ENCODE results near the gene ALCAM.

GRCh38 chr3:105572501-105572900 is 205.8 kb downstream of the ALCAM start:
- TF ChIP-seq, protein P1, sequence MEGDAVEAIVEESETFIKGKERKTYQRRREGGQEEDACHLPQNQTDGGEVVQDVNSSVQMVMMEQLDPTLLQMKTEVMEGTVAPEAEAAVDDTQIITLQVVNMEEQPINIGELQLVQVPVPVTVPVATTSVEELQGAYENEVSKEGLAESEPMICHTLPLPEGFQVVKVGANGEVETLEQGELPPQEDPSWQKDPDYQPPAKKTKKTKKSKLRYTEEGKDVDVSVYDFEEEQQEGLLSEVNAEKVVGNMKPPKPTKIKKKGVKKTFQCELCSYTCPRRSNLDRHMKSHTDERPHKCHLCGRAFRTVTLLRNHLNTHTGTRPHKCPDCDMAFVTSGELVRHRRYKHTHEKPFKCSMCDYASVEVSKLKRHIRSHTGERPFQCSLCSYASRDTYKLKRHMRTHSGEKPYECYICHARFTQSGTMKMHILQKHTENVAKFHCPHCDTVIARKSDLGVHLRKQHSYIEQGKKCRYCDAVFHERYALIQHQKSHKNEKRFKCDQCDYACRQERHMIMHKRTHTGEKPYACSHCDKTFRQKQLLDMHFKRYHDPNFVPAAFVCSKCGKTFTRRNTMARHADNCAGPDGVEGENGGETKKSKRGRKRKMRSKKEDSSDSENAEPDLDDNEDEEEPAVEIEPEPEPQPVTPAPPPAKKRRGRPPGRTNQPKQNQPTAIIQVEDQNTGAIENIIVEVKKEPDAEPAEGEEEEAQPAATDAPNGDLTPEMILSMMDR (tag by site-specific recombination; IDR thresholded peaks at IDR 0.05), result no peak
- TF ChIP-seq BCL11A (tag by site-specific recombination; IDR thresholded peaks at IDR 0.05; ENCODE audit: low read depth), result no peak
- no peak for TF ChIP-seq KLF1 (tag by site-specific recombination; IDR thresholded peaks at IDR 0.05)
- no peak for TF ChIP-seq ZBTB17 (tag by site-specific recombination; IDR thresholded peaks at IDR 0.05)
- TF ChIP-seq REST (tag by site-specific recombination; IDR thresholded peaks at IDR 0.05), result no peak
- no peak for TF ChIP-seq ZNF654 (tag by site-specific recombination; IDR thresholded peaks at IDR 0.05; ENCODE audit: low read depth)
- no peak for TF ChIP-seq TCF7L2 (IDR thresholded peaks at IDR 0.05; ENCODE audit: borderline replicate concordance, low read depth, low read length)

Measured in HEK293 (cell line).